ENCODE data around the gene PSMB7.

The PSMB7 gene

GRCh38 chr9:124306098-124306735, 109.0 kb downstream of the PSMB7 start:
- no peak overlapping the region for H3K4me3 ChIP-seq (ENCODE audit: control insufficient read depth, low read depth, low read length)
- TF ChIP-seq, protein P1, sequence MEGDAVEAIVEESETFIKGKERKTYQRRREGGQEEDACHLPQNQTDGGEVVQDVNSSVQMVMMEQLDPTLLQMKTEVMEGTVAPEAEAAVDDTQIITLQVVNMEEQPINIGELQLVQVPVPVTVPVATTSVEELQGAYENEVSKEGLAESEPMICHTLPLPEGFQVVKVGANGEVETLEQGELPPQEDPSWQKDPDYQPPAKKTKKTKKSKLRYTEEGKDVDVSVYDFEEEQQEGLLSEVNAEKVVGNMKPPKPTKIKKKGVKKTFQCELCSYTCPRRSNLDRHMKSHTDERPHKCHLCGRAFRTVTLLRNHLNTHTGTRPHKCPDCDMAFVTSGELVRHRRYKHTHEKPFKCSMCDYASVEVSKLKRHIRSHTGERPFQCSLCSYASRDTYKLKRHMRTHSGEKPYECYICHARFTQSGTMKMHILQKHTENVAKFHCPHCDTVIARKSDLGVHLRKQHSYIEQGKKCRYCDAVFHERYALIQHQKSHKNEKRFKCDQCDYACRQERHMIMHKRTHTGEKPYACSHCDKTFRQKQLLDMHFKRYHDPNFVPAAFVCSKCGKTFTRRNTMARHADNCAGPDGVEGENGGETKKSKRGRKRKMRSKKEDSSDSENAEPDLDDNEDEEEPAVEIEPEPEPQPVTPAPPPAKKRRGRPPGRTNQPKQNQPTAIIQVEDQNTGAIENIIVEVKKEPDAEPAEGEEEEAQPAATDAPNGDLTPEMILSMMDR (IDR thresholded peaks at IDR 0.05; ENCODE audit: control insufficient read depth, insufficient read depth, low read depth, low read length, missing control alignments), result no peak
- DNase-seq (ENCODE audit: low read depth), result peak; percentile 68

DNA sequence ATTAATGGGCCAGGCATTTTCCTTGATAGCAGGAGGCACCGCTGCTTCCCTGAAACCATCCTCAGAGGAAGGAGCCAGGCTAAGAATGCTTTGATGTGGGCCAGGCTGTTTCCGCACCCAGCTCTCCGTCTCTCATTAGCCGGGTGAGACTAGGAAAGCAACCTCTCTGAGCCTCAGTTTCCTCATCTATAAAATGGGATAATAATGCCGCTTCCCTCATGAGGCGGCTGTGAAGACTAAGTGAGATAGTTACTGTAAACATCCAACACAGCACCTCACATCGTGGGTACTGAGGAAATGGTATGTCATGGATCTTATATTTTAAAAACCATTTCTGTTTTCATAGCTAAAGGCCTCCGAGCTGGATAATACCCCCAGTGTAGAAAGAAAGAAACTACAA, 111.0 kb downstream of the PSMB7 start:
- H3K4me3 ChIP-seq (ENCODE audit: control insufficient read depth, low read depth, low read length), result no peak overlapping the region
- TF ChIP-seq, protein P1 (IDR thresholded peaks at IDR 0.05; ENCODE audit: control insufficient read depth, insufficient read depth, low read depth, low read length, missing control alignments), result no peak
- no peak for DNase-seq (ENCODE audit: low read depth)

DNA sequence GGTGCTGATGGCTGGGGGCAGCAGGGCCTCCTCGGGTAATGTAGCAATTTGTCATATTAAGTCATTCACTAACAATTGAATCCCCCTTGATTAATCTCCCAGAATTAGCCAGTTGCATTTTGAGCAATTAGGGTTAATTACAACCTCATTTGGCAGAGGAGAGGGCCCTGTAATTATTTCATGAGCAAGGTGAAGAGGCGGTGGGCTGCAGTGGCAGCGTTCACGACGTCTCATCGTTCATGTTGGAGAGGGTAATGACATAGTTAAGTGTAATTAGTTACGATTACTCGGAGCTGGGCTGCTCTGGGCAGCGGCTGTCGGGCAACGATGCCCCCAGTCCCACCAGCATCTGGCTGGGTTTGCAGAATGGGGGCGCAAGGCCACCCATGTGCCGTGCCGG, 111.5 kb downstream of the PSMB7 start:
- DNase-seq (ENCODE audit: low read depth), result no peak
- TF ChIP-seq, protein P1 (IDR thresholded peaks at IDR 0.05; ENCODE audit: control insufficient read depth, insufficient read depth, low read depth, low read length, missing control alignments), result no peak
- no peak overlapping the region for H3K4me3 ChIP-seq (ENCODE audit: control insufficient read depth, low read depth, low read length)
